SK-N-SH (cell line): ENCODE measurements around the gene LRP1.

Source experiments
- CHD2 ChIP-seq: fragments of 150-350 bp; IDR thresholded peaks from 2 replicates; pipeline ENCODE4 v1.6.1; 2018; ENCODE audit warnings: low read length; ENCODE audit not compliant: partially characterized antibody
- EZH2phosphoT487 ChIP-seq: fragments of 200-600 bp; sonication (generic); IDR thresholded peaks from 2 replicates; pipeline ENCODE4 v1.6.1; 2017; ENCODE audit warnings: low read depth, mixed run types, mild to moderate bottlenecking, antibody characterized with exemption, moderate library complexity, borderline replicate concordance
- JUND ChIP-seq: IDR thresholded peaks from 2 replicates; pipeline ENCODE4 v1.4.0; 2012
- POLR2AphosphoS5 ChIP-seq: IDR thresholded peaks from 2 replicates; pipeline ENCODE4 v1.6.1; 2012; ENCODE audit warnings: low read depth, low read length
- RFX5 ChIP-seq: IDR thresholded peaks from 2 replicates; pipeline ENCODE4 v1.6.1; 2012; ENCODE audit warnings: mild to moderate bottlenecking, improper control_type of control experiment, low read length
- RXRA ChIP-seq: IDR thresholded peaks from 2 replicates; pipeline ENCODE4 v1.4.0; 2012; ENCODE audit warnings: low read depth, mild to moderate bottlenecking, borderline replicate concordance
- SMC3 ChIP-seq: IDR thresholded peaks from 2 replicates; pipeline ENCODE4 v1.6.1; 2012; ENCODE audit warnings: low read depth, low read length, improper control_type of control experiment
- TAF1 ChIP-seq: IDR thresholded peaks from 2 replicates; pipeline ENCODE4 v1.6.1; 2012; ENCODE audit warnings: low read depth, mild to moderate bottlenecking, low read length, moderate library complexity, borderline replicate concordance
- YY1 ChIP-seq: IDR thresholded peaks from 2 replicates; pipeline ENCODE4 v1.4.0; 2012; ENCODE audit warnings: low read depth, mild to moderate bottlenecking
- TF ChIP-seq, protein P1 (sequence below): fragments of 150-350 bp; IDR thresholded peaks from 2 replicates; pipeline ENCODE4 v1.6.1; 2017; ENCODE audit warnings: antibody characterized with exemption, low read length, low read depth, borderline replicate concordance
- TF ChIP-seq, protein P2 (sequence below): fragments of 200-600 bp; sonication (generic); IDR thresholded peaks from 2 replicates; pipeline ENCODE4 v1.6.1; 2017; ENCODE audit warnings: antibody characterized with exemption, mild to moderate bottlenecking, moderate library complexity
- TF ChIP-seq, protein P3 (sequence below): IDR thresholded peaks from 2 replicates; pipeline ENCODE4 v1.4.0; 2012; ENCODE audit warnings: low read depth
- TF ChIP-seq, protein P4 (sequence below): IDR thresholded peaks from 2 replicates; pipeline ENCODE4 v1.4.0; 2012; ENCODE audit warnings: low read depth, borderline replicate concordance

DNA sequence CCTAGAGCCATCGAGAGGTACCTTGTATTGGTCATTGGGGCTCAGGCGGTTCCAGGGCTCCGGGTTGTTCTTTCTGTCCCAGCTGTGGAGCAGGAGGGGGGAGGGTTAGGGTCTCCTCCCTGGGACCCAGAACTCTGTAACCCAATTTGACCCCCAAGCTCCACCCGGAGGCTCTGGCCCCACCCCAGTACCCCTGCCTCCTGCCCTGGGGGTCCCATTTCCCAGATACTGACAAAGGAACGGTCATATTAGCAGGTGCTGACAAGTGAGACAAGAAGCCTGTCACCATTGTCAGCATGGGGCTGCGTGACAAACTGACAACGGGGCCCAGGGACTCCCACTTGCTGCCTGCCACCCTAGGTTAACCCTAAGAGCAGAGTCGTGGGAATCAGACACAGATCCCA lies 107.4 kb downstream of the LRP1 start:
- TF ChIP-seq, protein P1, sequence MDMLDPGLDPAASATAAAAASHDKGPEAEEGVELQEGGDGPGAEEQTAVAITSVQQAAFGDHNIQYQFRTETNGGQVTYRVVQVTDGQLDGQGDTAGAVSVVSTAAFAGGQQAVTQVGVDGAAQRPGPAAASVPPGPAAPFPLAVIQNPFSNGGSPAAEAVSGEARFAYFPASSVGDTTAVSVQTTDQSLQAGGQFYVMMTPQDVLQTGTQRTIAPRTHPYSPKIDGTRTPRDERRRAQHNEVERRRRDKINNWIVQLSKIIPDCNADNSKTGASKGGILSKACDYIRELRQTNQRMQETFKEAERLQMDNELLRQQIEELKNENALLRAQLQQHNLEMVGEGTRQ: no peak
- no peak for TF ChIP-seq RXRA
- TF ChIP-seq, protein P2, sequence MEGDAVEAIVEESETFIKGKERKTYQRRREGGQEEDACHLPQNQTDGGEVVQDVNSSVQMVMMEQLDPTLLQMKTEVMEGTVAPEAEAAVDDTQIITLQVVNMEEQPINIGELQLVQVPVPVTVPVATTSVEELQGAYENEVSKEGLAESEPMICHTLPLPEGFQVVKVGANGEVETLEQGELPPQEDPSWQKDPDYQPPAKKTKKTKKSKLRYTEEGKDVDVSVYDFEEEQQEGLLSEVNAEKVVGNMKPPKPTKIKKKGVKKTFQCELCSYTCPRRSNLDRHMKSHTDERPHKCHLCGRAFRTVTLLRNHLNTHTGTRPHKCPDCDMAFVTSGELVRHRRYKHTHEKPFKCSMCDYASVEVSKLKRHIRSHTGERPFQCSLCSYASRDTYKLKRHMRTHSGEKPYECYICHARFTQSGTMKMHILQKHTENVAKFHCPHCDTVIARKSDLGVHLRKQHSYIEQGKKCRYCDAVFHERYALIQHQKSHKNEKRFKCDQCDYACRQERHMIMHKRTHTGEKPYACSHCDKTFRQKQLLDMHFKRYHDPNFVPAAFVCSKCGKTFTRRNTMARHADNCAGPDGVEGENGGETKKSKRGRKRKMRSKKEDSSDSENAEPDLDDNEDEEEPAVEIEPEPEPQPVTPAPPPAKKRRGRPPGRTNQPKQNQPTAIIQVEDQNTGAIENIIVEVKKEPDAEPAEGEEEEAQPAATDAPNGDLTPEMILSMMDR: no peak
- no peak for TF ChIP-seq POLR2AphosphoS5
- TF ChIP-seq, protein P3, sequence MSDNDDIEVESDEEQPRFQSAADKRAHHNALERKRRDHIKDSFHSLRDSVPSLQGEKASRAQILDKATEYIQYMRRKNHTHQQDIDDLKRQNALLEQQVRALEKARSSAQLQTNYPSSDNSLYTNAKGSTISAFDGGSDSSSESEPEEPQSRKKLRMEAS: no peak
- TF ChIP-seq YY1: no peak
- no peak for TF ChIP-seq CHD2
- no peak for TF ChIP-seq RFX5
- no peak for TF ChIP-seq EZH2phosphoT487
- TF ChIP-seq JUND: no peak
- no peak for TF ChIP-seq SMC3
- TF ChIP-seq, protein P4, sequence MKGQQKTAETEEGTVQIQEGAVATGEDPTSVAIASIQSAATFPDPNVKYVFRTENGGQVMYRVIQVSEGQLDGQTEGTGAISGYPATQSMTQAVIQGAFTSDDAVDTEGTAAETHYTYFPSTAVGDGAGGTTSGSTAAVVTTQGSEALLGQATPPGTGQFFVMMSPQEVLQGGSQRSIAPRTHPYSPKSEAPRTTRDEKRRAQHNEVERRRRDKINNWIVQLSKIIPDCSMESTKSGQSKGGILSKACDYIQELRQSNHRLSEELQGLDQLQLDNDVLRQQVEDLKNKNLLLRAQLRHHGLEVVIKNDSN: no peak
- TF ChIP-seq TAF1: no peak
